Measurements from ENCODE around the gene NUDT16L1. TPM values are rescaled to one million over a fixed set of nuclear protein-coding genes. Genes with fewer than 3 reads are reported as not detected.

The NUDT16L1 gene
- total RNA-seq, 1 donor from 2014 or later = 34.4 TPM

DNA sequence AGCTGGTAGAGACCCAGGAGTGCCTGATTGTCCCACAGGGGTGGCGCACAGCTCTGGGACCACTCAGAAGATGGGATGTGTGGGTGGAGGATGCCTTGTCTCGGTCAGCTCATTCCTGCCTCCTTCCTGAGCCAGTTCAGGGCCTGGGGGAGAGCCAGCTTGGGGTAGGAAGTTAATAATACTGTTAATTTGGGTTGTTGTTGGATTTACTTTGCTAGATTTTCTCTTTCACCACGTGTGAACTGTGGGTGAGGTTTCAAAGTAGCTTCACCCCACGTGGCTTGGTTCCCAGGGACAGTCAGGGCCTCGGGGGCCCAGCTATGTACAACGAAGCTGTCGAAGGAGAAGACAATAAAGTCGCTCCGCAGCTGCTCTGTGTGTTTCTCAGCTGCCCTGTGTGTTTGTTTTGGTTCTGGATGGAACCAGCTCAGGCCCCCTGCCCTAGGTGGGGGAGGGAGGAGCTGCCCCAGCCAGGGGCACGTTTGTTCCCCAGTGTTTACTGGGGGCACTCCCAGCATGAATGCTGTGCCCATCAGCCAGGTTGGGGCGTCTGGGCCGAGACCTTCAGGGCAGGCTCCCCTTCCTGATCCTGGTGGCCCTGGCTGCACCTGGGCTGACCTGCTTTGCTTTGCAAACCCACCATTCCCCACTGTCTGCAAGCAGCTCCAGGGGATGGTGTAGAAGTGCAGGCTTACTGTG lies 2.3 kb downstream of the NUDT16L1 start:
- no peak for DNase-seq

DNA sequence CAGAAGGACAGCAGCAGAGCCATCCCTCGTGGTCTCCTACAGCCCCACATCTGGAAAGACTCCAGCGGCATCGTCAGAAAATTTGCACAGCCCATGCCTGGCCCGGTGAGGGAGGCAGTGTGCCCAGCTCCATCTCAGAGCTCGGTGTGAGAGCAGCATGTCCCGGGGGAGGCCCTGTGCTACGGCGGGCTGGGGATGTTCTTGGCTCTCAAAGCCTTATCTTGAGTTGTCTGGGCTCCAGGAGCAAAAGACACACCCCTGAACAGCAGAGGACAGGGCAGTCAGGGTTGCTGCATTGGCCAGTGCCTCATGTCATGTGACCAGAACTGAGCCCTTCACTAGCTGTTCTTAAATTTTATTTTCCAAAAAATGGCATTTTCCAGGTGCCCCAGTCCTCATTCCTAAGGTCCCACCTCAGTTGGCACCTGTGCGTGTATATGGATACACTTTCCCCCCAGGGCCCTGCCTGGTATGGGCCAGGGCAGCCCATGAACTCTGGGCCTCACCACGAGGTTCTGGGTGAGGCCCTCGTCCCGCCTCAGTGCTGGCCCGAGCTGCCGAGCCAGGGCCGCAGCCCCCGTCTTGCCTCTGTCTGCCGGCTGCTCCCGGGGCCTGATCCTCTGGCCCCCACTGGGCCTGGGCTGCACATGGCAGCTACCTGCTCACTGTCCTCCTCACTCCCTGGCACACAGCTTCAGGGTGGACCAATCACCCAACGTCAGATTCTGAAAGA lies 3.0 kb downstream of the NUDT16L1 start:
- DNase-seq = no peak

DNA sequence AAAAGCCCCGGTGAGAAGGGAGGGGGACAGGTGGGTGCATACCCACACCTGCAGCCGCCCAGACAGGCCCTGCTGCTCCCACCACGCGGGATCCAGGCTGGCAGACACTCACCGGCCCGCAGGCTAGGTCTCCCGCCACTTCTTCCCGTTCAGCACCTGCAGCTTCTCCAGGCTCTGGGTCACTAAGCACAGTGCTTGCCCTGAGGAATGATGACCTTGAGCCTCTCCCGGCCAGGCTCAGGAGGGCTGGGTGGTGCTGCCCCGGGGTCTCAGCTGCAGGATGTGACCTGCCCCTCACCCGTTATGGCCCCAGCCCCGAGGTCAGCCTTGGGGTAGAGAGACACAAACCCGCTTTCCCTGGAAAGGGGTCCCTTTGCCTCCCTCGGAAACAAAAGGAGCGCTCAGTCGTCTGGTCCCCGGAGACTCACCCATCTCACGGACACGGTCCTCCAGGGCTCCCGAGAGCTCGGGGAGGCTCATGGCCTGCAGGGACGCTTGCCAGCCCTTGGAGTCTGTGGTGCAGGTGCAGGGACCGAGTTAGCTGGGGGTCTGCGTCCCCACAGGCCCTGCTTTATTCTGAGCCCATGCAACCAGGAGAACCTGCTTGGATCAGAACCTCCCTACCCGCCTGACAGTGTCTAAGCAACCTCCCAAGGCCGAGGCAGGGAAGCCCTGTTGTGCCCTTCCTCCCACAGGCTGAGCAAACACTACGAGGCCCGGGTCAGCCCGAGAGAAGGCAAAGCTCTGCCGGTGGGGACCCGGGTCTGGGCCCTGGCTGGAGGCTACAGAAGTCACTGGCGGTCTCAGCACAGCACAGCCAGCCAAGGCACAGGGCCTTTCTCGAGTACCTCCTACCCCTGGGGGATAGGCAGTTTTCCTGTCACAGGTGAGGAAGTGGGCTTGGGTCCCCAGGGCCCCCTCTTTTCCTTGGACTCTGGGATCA lies 3.8 kb downstream of the NUDT16L1 start:
- DNase-seq = no peak

DNA sequence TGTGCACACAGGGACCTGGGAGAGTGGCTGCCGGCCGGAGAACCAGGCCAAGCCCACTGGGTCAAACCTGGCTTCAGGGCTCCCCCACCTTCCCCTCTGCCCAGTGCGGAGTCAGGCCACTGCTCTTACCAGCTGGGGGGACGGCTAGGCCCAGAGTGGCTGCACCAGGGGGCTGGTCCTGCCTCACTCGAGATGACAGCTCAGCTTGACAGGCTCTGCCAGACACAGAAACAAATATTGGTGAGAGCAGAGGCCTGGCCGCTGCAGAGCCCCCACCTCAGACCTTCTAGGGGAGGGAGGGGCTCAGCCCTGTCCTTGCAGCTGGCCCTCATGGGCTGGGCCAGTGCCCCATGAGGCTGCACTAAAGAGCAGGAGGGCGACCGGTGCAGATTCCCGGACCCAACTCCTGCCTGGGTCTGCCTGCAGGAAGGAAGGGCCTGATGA lies 4.5 kb downstream of the NUDT16L1 start:
- no peak for DNase-seq

DNA sequence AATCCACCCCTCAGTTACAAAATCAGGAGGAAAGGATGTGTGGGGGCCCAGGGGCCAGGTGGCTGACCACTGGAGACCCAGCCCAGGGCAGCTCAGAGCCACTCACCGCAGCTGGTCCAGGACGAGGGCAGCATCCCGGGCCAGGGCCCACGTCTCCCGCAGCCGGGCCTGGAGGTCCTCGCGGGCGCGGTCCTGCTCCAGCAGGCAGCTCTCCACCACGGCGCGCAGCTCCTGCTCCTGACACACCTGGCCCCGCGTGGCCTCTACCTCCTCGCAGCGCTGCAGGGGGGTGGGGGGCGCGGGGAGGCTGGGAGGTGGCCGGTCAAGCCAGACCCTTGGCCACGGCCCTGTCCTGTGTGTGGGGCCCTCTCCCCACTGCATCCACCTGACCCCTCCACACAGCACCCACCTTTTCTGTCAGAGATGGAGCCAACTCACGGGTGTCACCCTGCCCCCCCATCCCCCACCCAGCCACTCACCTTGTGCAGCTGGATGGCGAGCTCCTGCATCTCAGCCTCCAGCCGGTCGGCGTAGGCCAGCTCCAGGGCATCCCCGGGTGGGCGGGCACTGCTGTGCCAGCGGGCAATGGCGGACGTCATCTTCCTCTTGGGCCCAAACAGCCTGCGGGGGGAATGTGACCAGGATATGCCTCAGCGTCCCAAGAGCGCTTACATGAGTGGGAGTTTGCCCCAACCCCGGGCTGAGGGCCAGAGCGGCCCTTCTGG lies 5.1 kb downstream of the NUDT16L1 start:
- no peak for DNase-seq

GRCh38 chr16:4699046-4699556 lies 5.7 kb downstream of the NUDT16L1 start:
- no peak for DNase-seq

- DNase-seq = no peak
Observed at GRCh38 chr16:4700380-4700996, 7.1 kb downstream of the NUDT16L1 start.

DNA sequence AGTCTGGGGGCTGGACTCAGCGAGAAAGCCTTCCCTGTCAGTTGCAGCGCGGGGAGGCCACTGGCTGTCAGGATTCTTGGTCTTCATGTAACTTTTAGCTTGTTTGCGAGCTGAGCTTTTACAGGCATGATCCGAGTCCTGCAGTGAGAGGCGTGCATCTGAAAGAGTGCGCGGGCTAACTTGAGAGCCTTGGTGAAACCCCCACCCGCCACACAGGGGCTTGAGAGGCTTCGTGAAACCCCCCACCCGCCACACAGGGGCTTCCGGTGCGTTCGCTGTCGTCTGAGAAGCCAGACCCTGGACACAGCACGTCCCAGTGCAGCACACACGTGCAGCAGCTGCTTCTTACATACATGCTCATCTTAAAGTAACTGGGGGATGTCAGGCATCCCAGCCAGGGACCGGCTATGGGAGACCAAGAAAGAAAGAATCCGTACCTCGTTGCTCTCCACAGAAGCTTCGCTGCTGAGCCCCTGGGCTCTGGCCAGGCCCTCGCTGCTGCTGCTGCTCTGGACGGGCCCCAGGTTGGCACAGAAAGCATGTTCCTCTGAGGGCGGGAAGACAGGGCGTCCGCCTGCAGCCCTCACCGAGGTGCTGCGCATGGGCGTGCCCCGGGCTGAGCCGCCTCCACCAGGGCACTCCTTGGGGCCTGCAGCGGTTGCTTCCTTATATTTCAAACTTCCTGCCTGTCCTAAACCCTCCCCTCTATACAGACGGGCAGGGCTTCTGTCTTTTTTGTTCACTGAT lies 7.8 kb downstream of the NUDT16L1 start:
- no peak for DNase-seq

DNA sequence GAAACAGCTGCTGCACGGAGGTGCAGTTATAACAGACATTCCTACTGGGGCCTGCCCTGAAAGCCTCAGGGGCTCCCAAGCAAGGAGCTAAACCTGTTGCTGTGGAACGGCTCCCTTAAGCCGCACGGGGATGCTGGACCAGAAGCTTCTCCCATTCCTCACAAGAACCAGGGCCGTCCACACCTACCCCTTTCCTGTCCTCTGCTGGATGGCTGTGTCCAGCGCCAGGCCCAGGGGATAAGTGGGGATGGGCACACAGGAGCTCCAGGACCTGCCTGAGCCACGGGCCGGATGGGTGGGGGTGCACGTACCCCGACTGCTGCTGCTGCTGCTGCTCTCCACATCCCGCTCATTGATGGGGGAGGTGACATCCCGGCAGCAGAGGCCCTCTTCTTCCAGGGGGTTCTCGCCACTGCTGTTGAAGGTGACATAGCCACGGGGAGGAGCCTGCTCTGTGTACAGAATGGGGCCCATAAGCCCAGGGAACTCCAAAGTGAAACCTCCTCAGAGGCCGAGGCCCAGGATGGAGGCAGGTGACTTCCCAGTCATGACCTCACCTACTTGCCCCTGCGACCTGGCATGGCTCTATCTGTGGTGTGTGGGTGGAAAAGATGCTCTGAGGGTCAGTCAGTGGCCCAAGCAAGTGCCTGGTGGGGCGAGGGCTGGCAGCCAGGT lies 8.6 kb downstream of the NUDT16L1 start:
- no peak for DNase-seq

- DNase-seq = no peak
Observed at GRCh38 chr16:4702466-4702808, 9.1 kb downstream of the NUDT16L1 start.

DNA sequence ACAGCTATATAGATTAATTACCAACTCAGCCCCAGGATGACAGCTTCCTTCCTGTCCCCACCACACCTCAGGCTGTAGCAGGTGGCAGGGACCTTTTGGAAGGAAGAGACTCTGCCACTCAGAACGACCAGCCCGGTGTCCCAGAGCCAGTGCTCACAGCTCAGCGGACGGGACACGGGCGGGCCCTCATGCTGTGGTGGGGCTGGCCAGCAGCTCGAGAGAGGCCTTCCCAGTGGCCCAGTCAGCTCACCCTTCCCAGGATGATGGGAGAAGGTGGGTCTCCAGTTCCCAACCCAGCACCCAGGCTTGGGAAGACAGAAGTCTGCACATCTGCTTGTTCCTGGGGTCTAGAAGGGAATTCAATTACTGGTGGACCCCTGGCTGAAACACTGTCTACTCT lies 10.5 kb downstream of the NUDT16L1 start:
- no peak for DNase-seq

GRCh38 chr16:4704491-4704890 lies 11.1 kb downstream of the NUDT16L1 start:
- no peak for DNase-seq

DNA sequence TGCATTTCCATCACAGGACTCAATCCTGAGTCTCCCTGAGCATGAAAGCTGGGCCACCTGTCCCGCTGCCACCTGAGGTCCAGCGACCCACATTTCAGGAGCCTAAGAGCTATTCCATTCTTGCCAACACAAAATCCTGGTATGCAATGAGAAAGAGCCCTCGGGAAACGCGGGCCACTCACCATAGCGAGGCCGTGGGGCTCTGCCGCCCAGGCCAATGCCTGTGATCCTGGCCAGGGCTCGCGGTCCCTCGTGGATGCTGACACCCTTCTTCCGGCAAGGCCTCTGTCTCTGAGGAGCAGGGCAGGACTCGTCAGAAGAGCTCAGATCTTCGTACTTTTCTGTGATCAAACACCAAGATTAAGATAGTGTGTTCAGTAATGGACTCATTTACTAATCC lies 11.6 kb downstream of the NUDT16L1 start:
- DNase-seq = no peak

DNA sequence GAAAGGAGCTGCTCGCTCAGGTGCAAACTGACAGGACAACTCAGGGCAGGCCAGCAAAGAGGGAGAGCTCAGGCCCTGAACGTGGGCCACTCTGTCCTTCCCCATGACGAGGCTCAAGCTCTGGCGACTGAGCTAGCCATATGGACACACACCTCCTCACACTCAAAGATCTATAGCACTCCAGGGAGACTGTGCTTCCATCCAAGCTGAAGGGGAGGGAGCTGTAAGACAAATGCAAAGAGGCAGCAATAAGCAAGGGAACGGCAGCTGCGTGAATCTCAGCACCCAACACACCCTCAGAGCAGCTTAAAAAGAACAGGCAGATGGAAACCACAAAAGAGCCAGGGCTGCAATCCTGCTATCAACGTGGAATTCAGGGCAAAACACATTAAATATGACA lies 13.5 kb downstream of the NUDT16L1 start:
- DNase-seq = no peak

DNA sequence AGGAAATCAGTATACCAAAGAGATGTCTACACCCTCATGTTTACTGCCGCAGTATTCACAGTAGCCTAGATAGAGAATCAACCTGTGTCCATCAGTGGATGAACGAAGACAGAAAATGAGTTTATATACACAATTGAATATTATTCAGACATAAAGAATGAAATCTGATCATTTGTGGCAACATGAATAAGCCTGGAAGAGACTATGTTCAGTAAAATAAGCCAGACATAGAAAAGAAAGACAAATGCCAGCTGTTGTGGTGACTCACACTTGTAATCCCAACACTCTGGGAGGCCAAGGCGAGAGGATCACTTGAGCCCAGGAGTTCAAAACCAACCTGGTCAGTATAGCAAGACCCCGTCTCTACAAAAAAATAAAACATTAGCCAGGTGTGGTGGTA lies 16.1 kb downstream of the NUDT16L1 start:
- no peak for DNase-seq

DNA sequence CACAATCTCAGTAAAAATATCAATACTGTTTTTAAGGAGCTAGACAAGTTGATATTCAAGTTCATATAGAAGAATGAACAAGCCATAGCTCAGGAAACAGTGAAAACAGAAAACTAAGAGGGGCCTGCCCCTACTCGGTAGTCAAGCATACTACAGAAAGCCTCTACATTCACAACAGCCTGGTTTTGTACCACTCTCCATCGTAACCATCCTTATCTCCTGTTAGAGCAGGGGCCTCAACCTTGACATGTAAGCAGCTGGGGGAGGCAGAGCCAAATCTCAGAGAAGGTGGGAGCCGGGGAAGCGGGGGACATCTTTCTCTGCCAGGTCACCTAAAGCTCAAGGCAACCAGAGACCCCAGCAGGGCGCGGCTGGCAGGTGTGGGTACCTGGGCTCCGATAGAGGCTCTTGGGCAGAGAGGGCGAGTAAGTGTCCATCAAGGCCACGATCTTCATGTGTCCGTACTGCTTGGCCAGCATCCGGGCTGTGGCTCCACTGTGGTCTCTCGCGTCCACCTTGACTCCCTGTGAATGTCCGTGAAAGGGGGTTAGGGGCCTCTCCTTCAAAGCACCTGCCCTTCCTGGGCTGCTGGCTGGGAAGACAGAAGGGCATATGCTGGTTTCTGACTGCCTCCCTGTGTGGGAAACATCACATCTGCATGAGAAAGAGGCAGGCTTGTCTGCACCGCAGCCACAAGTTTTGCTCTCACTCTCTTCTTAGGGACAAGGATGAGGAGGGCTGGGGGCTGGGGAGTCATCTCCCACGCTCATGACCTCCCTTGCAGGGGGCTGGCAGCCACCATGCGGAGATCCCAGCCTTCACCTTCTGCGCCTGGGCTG lies 20.5 kb downstream of the NUDT16L1 start:
- no peak for DNase-seq

DNA sequence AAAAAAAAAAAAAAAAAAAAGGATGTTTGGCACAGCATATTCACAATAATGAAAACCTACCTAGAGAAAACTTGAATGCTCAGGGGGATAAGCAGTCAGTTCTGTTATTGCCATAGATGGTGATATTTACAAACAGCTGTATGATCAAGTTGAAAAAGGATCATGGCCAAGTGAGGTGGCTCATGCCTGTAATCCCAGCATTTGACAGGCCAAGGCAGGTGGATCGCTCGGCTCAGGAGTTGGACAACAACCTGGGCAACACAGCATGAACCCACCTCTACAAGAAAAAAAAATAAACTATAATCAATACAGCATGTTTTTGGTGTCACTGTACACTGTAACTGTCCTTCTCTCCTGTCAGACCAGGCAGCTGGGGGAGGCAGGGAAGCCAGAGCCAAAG lies 21.6 kb downstream of the NUDT16L1 start:
- no peak for DNase-seq

DNA sequence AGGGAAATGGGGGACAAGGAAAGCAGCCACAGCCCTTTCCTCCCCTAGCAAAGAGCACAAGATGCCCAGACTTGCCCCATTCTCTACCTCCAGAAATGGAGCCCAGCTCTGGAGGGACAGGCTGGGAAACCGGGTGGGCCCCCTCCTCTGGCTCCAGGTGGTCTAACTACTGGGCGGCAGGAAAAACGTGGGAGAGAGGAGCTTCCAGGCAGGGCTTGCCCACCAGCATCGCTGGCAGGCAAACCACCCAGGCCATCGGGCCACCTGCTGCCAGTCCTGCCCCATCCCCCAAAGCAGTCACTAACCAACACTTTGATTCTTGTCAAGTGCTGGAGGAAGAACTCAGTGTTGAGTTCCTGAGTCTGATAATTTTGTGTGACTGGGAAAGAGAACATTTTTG lies 25.1 kb downstream of the NUDT16L1 start:
- DNase-seq = no peak

- DNase-seq = no peak
Observed at GRCh38 chr16:4723071-4723767, 29.9 kb downstream of the NUDT16L1 start.
